Measurements from ENCODE around the gene ECT2. TPM values are rescaled to one million over a fixed set of nuclear protein-coding genes. Genes with fewer than 3 reads are reported as not detected.
A peak's percentile ranks its signal among the peaks of the same experiment; 100 is the strongest.

ECT2 gene
- total RNA-seq, 1 donor from 2014 or later: 11.5 TPM

DNA sequence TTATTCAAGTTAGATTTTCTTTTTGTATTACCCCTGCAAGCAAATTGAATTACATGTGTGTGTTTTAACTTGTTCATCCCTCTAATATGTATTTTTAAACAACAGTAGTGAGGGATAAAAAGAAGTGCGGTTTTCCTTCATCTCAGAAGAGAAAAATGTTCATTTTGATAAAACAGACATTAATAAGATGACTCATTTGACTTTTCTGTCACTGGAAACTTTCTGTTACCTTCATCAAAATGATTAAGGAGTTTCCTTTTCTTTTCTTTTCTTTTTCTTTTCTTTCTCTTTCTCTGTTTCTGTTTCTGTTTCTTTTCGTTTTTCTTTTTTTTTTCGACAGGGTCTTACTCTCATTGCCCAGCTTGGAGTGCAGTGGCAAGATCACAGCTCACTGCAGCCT lies 53.0 kb downstream of the ECT2 start:
- no peaks in the 10 kb centered on the region for H3K9me3 Mint-ChIP-seq (ENCODE audit: unreplicated experiment)
- DNase-seq: no peak
- no peak overlapping the region for H3K4me3 Mint-ChIP-seq (ENCODE audit: unreplicated experiment)
- TF ChIP-seq, protein P1, sequence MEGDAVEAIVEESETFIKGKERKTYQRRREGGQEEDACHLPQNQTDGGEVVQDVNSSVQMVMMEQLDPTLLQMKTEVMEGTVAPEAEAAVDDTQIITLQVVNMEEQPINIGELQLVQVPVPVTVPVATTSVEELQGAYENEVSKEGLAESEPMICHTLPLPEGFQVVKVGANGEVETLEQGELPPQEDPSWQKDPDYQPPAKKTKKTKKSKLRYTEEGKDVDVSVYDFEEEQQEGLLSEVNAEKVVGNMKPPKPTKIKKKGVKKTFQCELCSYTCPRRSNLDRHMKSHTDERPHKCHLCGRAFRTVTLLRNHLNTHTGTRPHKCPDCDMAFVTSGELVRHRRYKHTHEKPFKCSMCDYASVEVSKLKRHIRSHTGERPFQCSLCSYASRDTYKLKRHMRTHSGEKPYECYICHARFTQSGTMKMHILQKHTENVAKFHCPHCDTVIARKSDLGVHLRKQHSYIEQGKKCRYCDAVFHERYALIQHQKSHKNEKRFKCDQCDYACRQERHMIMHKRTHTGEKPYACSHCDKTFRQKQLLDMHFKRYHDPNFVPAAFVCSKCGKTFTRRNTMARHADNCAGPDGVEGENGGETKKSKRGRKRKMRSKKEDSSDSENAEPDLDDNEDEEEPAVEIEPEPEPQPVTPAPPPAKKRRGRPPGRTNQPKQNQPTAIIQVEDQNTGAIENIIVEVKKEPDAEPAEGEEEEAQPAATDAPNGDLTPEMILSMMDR (IDR thresholded peaks at IDR 0.05; ENCODE audit: partially characterized antibody, unreplicated experiment): no peak
- no peaks in the 10 kb centered on the region for H3K27me3 Mint-ChIP-seq (ENCODE audit: unreplicated experiment)
- H3K27ac Mint-ChIP-seq (ENCODE audit: unreplicated experiment): no peak overlapping the region
- no peaks in the 10 kb centered on the region for H3K36me3 Mint-ChIP-seq (ENCODE audit: unreplicated experiment)
- no peaks in the 10 kb centered on the region for H3K4me1 Mint-ChIP-seq (ENCODE audit: low read depth, unreplicated experiment)

DNA sequence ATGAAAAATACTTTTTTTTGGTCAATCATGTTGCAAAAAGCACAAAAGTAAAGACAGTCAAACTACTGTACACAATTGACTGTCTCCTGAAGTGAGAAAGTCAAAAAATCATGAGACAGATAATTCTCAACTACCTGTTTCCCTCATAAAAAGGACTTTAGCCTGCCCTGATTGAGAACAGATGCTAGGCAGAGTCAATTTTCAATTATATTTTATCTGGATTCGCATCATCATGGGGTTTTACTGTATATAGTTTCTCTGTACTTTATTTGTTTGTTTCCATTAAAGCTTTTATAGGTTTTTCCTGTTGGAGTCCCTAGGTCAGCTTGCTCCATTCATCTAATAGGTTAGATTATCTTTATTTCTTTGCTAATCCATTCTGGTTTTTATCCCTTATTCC lies 53.8 kb downstream of the ECT2 start:
- Mint-ChIP-seq H3K4me3 (ENCODE audit: unreplicated experiment) (no peak overlapping the region), H3K9me3 (ENCODE audit: unreplicated experiment) (no peaks in the 10 kb centered on the region), H3K36me3 (ENCODE audit: unreplicated experiment) (no peaks in the 10 kb centered on the region), H3K4me1 (ENCODE audit: low read depth, unreplicated experiment) (no peaks in the 10 kb centered on the region), H3K27me3 (ENCODE audit: unreplicated experiment) (no peaks in the 10 kb centered on the region), H3K27ac (ENCODE audit: unreplicated experiment) (no peak overlapping the region)
- TF ChIP-seq, protein P1 (IDR thresholded peaks at IDR 0.05; ENCODE audit: partially characterized antibody, unreplicated experiment): no peak
- no peak for DNase-seq

DNA sequence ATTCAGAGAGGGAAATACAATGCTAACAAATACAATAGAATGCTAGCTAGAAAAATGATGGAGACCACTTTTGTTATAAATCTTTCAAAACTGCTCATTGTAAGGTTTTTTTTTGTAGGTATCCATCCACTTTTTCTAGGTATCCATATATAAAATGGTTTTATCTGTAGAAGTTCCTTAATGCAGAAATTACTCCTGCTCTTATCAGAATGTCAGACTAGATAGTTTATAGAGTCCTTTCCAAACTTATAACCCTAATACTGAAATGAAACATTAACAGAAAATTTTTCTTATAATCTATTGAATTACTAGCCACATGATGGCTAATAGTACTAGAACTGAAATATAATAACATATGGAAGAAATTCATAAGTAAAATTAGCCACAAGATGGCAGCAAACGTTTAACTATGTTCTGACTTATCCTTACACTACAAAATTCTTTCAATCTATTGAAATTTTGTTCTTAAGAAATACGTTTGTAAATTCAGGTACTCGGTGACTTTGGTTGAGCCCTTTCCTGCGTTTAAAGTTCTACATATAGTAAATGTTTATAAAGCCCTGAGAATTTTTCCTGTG lies 58.5 kb downstream of the ECT2 start:
- Mint-ChIP-seq H3K9me3 (ENCODE audit: unreplicated experiment) (no peaks in the 10 kb centered on the region), H3K27ac (ENCODE audit: unreplicated experiment) (no peak overlapping the region), H3K4me1 (ENCODE audit: low read depth, unreplicated experiment) (no peaks in the 10 kb centered on the region), H3K36me3 (ENCODE audit: unreplicated experiment) (no peaks in the 10 kb centered on the region), H3K27me3 (ENCODE audit: unreplicated experiment) (peaks cover 2% of the 10 kb centered on the region), H3K4me3 (ENCODE audit: unreplicated experiment) (no peak overlapping the region)
- no peak for DNase-seq
- TF ChIP-seq, protein P1 (IDR thresholded peaks at IDR 0.05; ENCODE audit: partially characterized antibody, unreplicated experiment): peak; percentile 48

DNA sequence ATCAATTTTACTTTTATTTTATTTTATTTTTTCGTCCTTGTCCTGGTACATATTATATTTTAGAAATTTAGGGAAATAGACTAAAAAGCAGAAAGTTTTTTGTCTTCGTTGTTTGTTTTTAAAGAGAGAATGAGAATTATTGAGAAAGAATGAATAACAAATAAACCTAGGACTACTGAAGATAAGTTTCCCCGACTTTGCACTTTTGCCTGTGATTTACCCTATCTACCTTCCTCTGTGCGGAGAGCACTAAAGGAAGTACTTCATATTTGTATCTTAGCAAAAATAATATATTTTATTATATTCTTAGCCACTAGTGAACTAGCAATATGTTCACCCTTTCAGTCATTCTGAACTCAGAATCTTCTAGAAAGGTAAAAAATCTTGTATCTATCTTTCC lies 60.6 kb downstream of the ECT2 start:
- Mint-ChIP-seq H3K27ac (ENCODE audit: unreplicated experiment) (no peak overlapping the region), H3K36me3 (ENCODE audit: unreplicated experiment) (no peaks in the 10 kb centered on the region), H3K27me3 (ENCODE audit: unreplicated experiment) (peaks cover 2% of the 10 kb centered on the region), H3K4me3 (ENCODE audit: unreplicated experiment) (no peak overlapping the region), H3K9me3 (ENCODE audit: unreplicated experiment) (no peaks in the 10 kb centered on the region), H3K4me1 (ENCODE audit: low read depth, unreplicated experiment) (no peaks in the 10 kb centered on the region)
- TF ChIP-seq, protein P1 (IDR thresholded peaks at IDR 0.05; ENCODE audit: partially characterized antibody, unreplicated experiment): no peak
- DNase-seq: no peak

DNA sequence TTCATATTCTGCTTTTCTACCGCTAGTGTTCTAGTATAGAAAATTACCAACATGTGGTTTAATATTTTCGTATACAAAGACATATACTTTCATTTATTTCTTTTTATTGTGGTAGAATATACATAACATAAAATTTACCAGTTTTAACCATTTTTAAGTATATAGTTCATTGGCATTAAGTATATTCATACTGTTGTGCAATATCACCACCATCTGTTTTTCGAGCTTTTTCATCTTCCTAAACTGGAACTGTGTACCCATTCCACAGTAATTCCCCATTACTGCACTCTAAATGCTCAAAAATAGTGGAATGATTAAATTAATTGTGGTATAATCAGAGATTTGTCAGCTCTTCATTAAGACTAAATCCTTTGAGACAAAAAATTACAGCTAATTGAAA lies 62.9 kb downstream of the ECT2 start:
- no peaks in the 10 kb centered on the region for H3K4me1 Mint-ChIP-seq (ENCODE audit: low read depth, unreplicated experiment)
- H3K36me3 Mint-ChIP-seq (ENCODE audit: unreplicated experiment): no peaks in the 10 kb centered on the region
- DNase-seq: no peak
- no peak overlapping the region for H3K4me3 Mint-ChIP-seq (ENCODE audit: unreplicated experiment)
- H3K9me3 Mint-ChIP-seq (ENCODE audit: unreplicated experiment): no peaks in the 10 kb centered on the region
- TF ChIP-seq, protein P1 (IDR thresholded peaks at IDR 0.05; ENCODE audit: partially characterized antibody, unreplicated experiment): no peak
- H3K27ac Mint-ChIP-seq (ENCODE audit: unreplicated experiment): no peak overlapping the region
- H3K27me3 Mint-ChIP-seq (ENCODE audit: unreplicated experiment): peaks cover 2% of the 10 kb centered on the region

All from glutamatergic neuron (in vitro differentiated cells).